DOHH2 (cell line): ENCODE data around the gene EXOC6B.

Source experiments
- H3F3A ChIP-seq: fragments of 200-600 bp; sonication (generic), shearing (Covaris generic); 2 replicates; pipeline ENCODE4 v1.6.0; 2016; ENCODE audit warnings: antibody characterized with exemption, mild to moderate bottlenecking; ENCODE audit not compliant: control insufficient read depth, insufficient read depth
- H3K27ac ChIP-seq: fragments of 200-600 bp; sonication (generic); 2 replicates; pipeline ENCODE4 v1.5.1; 2014; ENCODE audit warnings: low read depth, mild to moderate bottlenecking, low read length, moderate library complexity
- H3K27me3 ChIP-seq: fragments of 200-600 bp; sonication (generic); 2 replicates; pipeline ENCODE4 v1.6.1; 2014; ENCODE audit warnings: mild to moderate bottlenecking, low read length, mixed read lengths; ENCODE audit not compliant: control insufficient read depth
- H3K36me3 ChIP-seq: fragments of 200-600 bp; sonication (generic); 2 replicates; pipeline ENCODE4 v1.6.1; 2014; ENCODE audit warnings: mild to moderate bottlenecking, low read length, moderate library complexity, mixed read lengths; ENCODE audit not compliant: control insufficient read depth
- H3K4me1 ChIP-seq: fragments of 200-600 bp; sonication (generic); 2 replicates; pipeline ENCODE4 v1.6.1; 2014; ENCODE audit warnings: mild to moderate bottlenecking, low read length, mixed read lengths; ENCODE audit not compliant: control insufficient read depth
- H3K4me2 ChIP-seq: fragments of 200-600 bp; sonication (generic); 2 replicates; pipeline ENCODE4 v1.6.0; 2014; ENCODE audit warnings: mild to moderate bottlenecking, low read length, moderate library complexity
- H3K4me3 ChIP-seq: fragments of 200-600 bp; sonication (generic); 2 replicates; pipeline ENCODE4 v1.5.1; 2014; ENCODE audit warnings: mild to moderate bottlenecking, low read length, mixed read lengths
- H3K79me2 ChIP-seq: fragments of 200-600 bp; sonication (generic); 2 replicates; pipeline ENCODE4 v1.6.1; 2014; ENCODE audit warnings: mild to moderate bottlenecking, low read length, mixed read lengths; ENCODE audit not compliant: control insufficient read depth
- H3K9me2 ChIP-seq: fragments of 200-600 bp; sonication (generic); replicated peaks from 2 replicates; pipeline ENCODE4 v1.6.1; 2014; ENCODE audit warnings: mild to moderate bottlenecking, low read length, mixed read lengths; ENCODE audit not compliant: control insufficient read depth
- H3K9me3 ChIP-seq: fragments of 200-600 bp; sonication (generic); 2 replicates; pipeline ENCODE4 v1.6.1; 2014; ENCODE audit warnings: antibody characterized with exemption, low read length, mixed read lengths; ENCODE audit not compliant: control insufficient read depth, insufficient read depth
- H4K20me1 ChIP-seq: fragments of 200-600 bp; sonication (generic); 2 replicates; pipeline ENCODE4 v1.6.0; 2014; ENCODE audit warnings: low read depth, mild to moderate bottlenecking, antibody characterized with exemption, low read length, moderate library complexity; ENCODE audit not compliant: control insufficient read depth, insufficient read depth
- EZH2phosphoT487 ChIP-seq: fragments of 200-600 bp; sonication (generic); IDR thresholded peaks from 2 replicates; pipeline ENCODE4 v1.6.1; 2017; ENCODE audit warnings: borderline replicate concordance, mild to moderate bottlenecking, antibody characterized with exemption, low read length, moderate library complexity, mixed read lengths
- TF ChIP-seq, protein P1 (sequence below): fragments of 200-600 bp; sonication (generic); IDR thresholded peaks from one replicate; pipeline ENCODE4 v1.5.1; 2014; ENCODE audit warnings: antibody characterized with exemption, mild to moderate bottlenecking, low read depth, low read length; ENCODE audit not compliant: poor library complexity, severe bottlenecking

EXOC6B gene

DNA sequence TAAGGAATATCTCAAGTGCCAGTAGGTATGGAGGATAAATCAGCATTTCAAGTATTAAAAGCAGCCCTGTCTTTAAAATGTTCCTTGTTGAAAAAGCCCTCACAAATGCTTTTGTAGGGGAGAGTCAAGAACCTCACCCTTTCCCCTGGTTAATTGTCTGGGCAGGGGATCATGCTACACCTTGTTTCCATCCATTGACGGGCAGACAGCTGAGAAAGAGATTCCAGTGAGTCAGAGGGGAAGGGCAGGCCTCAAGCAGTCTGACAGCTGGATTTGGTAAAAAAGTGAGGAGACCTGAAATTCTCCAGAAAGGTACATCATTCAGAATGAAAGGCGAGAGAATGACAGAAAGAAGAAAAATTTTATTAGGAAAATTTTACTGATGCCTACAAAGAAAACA is 475.0 kb downstream of the EXOC6B start:
- H3K79me2 ChIP-seq, result no peaks in the 10 kb centered on the region
- TF ChIP-seq EZH2phosphoT487, result no peak
- TF ChIP-seq, protein P1, sequence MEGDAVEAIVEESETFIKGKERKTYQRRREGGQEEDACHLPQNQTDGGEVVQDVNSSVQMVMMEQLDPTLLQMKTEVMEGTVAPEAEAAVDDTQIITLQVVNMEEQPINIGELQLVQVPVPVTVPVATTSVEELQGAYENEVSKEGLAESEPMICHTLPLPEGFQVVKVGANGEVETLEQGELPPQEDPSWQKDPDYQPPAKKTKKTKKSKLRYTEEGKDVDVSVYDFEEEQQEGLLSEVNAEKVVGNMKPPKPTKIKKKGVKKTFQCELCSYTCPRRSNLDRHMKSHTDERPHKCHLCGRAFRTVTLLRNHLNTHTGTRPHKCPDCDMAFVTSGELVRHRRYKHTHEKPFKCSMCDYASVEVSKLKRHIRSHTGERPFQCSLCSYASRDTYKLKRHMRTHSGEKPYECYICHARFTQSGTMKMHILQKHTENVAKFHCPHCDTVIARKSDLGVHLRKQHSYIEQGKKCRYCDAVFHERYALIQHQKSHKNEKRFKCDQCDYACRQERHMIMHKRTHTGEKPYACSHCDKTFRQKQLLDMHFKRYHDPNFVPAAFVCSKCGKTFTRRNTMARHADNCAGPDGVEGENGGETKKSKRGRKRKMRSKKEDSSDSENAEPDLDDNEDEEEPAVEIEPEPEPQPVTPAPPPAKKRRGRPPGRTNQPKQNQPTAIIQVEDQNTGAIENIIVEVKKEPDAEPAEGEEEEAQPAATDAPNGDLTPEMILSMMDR, result no peak
- H3K27me3 ChIP-seq, result no peaks in the 10 kb centered on the region
- H3K9me2 ChIP-seq, result no peaks in the 10 kb centered on the region
- no peaks in the 10 kb centered on the region for H4K20me1 ChIP-seq
- no peaks in the 10 kb centered on the region for H3K4me1 ChIP-seq
- H3K9me3 ChIP-seq, result no peaks in the 10 kb centered on the region
- H3K4me2 ChIP-seq, result no peak overlapping the region
- no peaks in the 10 kb centered on the region for H3F3A ChIP-seq
- H3K27ac ChIP-seq, result no peak overlapping the region
- H3K4me3 ChIP-seq, result no peak overlapping the region
- no peaks in the 10 kb centered on the region for H3K36me3 ChIP-seq

DNA sequence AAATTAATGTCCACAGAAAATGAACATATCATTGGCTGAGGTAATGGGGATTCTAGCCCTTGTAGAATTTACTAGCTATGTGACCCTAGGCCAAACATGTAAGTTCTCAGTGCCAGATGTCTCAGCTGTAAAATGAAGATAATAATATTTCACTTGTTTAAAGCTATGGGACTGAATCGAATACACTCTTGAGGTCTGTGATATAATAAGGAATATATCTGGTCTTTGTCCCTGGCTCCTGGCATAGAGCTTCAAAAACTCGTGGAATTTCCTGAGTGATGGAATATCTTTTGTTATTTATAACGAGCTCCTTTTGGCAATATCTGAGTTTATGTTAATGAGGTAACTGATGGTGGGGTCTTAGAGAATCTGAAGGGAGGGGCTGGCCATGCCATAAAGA is 476.8 kb downstream of the EXOC6B start:
- Histone ChIP-seq H3K4me1 (no peaks in the 10 kb centered on the region), H3K27me3 (no peaks in the 10 kb centered on the region), H3K79me2 (no peaks in the 10 kb centered on the region), H3F3A (no peaks in the 10 kb centered on the region), H4K20me1 (no peaks in the 10 kb centered on the region), H3K36me3 (no peaks in the 10 kb centered on the region), H3K4me2 (no peak overlapping the region), H3K9me3 (no peaks in the 10 kb centered on the region), H3K4me3 (no peak overlapping the region), H3K9me2 (no peaks in the 10 kb centered on the region), H3K27ac (no peak overlapping the region)
- TF ChIP-seq, protein P1, result no peak
- TF ChIP-seq EZH2phosphoT487, result no peak

DNA sequence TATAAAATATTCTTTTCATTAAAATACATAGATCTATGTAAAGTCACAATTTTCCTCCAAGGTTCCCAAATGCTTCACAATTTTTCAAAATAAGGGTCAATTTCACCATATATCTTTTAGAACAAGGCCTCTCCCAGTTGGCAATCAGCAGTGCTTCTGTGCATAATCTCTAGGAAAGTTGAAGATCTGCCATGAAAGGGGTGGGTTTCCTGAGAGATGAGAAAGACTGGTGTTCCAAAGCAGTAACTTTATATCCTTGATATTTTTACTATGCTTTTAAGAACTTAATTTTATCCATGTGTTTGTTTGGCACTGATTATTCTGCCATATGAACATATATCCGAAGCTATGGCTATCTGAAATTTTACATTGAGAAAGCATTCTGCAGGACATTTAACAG is 478.8 kb downstream of the EXOC6B start:
- Histone ChIP-seq H3K9me2 (no peaks in the 10 kb centered on the region), H3F3A (no peaks in the 10 kb centered on the region), H3K4me1 (no peaks in the 10 kb centered on the region), H3K4me2 (no peak overlapping the region), H3K79me2 (no peaks in the 10 kb centered on the region), H4K20me1 (no peaks in the 10 kb centered on the region), H3K27me3 (no peaks in the 10 kb centered on the region), H3K9me3 (no peaks in the 10 kb centered on the region), H3K27ac (no peak overlapping the region), H3K36me3 (no peaks in the 10 kb centered on the region), H3K4me3 (no peak overlapping the region)
- TF ChIP-seq, protein P1, result no peak
- no peak for TF ChIP-seq EZH2phosphoT487

DNA sequence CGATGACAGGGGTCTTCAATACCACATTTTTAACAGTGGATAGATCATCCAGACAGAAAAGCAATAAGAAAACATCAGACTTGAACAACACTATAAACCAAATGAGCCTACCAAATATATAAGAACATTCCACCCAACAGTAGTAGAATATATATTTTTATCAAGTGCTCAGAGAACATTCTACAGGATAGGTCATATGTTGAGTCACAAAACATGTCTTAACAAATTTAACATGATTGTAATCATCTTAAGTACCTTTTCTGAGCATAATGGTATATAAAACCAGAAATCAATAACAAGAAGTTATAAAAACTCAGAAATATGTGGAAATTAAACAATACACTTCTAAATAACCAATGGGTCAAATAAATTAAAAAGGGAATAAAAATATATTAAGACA is 484.2 kb downstream of the EXOC6B start:
- no peaks in the 10 kb centered on the region for H3F3A ChIP-seq
- H3K4me3 ChIP-seq, result no peak overlapping the region
- no peaks in the 10 kb centered on the region for H3K27me3 ChIP-seq

More for the DNA sequence above, 484.2 kb downstream of the EXOC6B start:
- no peaks in the 10 kb centered on the region for H3K79me2 ChIP-seq
- no peaks in the 10 kb centered on the region for H3K4me1 ChIP-seq
- no peaks in the 10 kb centered on the region for H3K9me2 ChIP-seq
- no peaks in the 10 kb centered on the region for H3K36me3 ChIP-seq
- H4K20me1 ChIP-seq, result no peaks in the 10 kb centered on the region
- no peak overlapping the region for H3K4me2 ChIP-seq
- H3K9me3 ChIP-seq, result no peaks in the 10 kb centered on the region
- TF ChIP-seq, protein P1, result no peak
- TF ChIP-seq EZH2phosphoT487, result no peak
- H3K27ac ChIP-seq, result no peak overlapping the region
